HuH-7.5 (cell line): ENCODE measurements around the gene SLC35F3.

Experiments
- DNase-seq: peaks from one replicate; pipeline ENCODE4 v3.0.0; 2011; ENCODE audit warnings: low spot score

SLC35F3 gene

DNA sequence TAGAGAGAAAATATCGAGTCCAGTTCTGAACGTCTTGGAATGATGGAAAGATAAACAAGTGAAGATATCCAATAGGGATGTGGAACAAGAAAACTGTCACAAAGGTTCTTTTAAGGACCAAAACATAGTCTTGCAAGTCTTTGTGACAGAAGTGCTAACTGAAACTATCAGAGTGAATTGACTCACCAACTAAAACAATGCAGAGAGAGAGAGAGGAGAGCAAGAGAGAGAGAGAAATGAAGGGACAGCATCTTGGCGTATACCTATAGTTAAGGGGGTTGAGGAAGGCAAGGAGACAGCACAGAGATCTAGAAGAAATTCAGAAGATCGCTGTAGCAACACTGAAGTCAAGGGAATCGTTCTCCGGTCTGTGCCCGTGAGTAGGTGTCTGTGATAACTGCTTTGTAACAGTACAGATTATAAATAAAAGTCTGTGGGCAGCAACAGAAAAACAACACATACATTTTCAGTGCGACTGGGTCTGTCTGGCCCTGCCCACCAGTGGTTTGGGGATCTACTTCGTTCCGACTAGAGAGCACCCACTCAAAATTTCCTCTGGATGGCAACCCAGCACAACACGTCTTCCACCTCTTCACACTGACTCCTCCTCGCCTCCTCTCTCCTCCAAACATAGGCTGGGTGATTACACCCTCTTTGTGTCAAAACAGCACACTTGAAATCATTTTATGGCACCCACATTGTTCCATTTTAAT lies 464.0 kb downstream of the SLC35F3 start:
- no peak for DNase-seq

DNA sequence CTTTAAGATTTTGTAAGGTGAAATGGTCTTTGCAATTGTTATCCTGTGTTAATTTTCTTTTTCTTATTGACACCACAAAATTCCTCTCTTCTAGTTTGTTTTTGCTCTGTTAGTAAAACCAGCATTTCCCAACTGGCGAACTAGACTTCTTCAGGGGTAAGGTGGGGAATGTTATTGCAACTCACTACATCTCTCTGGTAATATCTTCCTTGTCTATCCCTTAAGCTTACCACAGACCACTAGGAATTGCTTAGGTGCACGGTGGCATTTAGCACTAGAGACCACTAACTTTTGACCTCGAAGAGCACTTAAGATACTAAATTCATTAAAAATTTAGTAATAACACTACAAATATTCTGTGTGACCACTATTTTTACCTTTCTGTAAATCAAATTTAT lies 464.6 kb downstream of the SLC35F3 start:
- no peak for DNase-seq

DNA sequence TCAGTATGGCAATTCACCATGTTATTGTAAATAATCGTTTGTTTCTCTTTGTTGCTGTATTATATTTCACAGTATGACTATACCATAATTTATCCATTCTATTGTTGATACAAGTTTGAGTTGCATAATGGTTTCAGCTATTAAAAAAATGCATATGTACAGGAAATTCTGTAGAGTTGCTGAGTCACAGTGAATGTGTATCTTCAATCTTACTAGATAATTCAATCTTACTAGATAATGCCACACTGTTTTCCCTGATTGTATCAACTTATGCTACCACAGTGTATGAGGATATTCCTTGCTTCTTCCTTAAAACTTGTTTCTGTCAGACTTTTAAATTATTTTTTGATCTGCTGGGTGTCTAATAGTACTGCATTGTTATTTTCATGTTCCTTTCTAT lies 465.3 kb downstream of the SLC35F3 start:
- DNase-seq: no peak

DNA sequence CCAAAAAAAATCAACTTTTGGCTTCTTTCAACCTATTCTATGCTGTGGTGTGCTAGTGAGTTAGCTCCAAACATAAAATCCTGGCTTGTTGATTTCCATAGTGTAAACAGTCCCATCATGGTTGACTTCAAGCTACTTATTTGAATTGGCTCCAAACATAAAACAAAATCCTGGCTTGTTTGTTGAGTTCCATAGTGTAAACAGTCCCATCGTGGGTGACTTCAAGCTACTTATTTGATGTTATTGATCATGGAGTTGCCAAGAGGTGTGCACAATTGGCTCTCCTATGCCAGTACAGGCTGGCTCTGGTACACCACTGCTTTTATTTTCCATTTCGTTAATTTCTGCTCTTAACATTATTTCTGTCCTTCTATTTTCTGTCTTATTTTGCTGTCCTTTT lies 466.9 kb downstream of the SLC35F3 start:
- no peak for DNase-seq

DNA sequence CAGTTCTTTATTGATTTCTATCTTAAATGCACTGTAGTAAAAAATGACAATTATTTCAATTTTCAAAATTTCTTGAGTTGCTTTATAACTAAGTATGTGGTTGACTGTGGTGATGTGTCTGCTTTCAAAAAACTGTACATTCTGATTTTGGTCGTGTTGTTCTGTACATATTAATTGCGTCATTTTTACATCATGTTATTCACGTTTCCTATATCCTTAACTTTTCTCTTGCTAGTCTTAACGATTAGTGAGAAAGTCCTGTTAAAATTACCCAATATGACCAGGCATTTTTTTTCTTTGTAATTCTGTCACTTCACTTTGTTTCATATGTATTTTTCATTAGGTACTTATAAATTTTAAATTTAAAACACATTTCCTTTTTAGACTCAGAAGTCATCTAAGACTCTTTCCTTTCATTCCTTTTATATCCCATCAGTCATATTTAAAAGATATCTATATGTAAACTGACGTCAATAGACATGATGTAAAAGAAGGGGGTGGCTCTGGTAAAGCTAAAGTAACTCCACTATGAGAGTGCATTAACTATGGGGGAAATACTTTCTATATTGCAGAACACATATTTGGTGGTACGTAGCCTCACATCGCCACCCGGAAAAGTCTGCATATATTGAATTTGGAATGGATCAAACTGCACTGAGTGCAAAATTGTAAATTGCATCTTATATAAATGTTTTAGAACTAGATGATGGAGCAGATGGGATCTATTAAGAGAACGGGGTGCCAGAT lies 467.7 kb downstream of the SLC35F3 start:
- no peak for DNase-seq

DNA sequence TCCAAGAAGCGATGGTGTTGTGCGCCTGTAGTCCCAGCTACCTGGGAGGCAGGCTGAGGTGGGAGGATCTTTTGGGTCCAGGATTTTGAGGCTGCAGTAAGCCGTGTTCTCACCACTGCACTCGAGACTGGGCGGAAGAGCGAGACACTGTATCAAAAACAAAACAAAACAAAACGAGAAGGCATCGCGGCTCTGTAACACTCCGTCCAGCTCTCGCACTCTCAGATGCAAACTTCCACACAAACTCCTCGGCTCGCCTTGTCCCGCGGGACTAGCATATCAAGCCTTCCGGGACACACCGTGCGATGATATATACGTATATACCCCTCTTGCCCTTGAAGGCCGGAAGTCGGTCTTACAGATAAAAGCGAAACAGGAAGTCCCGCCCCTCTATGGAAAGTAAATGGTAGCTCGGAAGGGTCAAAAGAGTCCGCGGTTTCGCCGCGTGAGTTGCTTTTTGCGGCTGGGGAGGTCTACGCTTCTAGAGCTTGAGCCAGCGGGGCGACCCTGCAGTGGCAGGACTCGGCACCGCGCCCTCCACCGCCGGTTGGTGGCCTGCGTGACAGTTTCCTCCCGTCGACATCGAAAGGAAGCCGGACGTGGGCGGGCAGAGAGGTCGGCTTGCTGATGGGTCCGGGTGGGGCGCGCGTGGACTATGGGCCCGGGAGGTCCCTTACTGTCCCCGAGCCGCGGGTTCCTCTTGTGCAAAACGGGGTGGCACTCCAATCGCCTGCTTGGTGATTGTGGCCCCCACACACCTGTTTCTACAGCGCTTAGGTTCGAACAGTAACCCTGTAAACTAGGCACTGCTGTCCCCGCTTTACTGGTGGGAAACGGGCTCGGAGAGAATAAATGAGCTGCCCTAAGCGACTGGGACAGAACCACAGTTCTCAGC lies 468.8 kb downstream of the SLC35F3 start, which contains the start of gene COA6:
Gene COA6, plus strand, starts transcription at position 393 of the 895 bp plus-strand sequence. Its CDS starts 11 bp downstream, at position 404.
- peak; percentile 65 for DNase-seq

DNA sequence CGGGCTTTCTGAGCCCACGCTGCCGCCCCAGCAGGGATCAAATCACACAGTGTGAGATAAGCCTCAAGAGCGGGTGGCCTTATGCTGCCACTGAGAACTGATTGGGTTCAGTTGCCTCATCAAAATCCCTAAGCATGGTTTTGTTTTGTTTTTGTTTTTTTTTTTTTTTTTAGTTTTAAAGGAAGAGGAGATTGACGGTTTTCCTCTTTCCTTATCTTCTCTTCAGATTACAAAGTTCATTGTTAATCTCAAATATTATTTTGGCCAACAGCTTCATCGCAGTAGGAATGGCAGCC lies 469.4 kb downstream of the SLC35F3 start:
- DNase-seq: no peak
